Right lobe of liver (tissue), 4 donors: ENCODE results near the gene EML3.

Source experiments
- POLR2A ChIP-seq: fragments of 450-650 bp; IDR thresholded peaks from one replicate; pipeline ENCODE4 v1.6.1; 2017; ENCODE audit warnings: antibody characterized with exemption, mild to moderate bottlenecking
- TF ChIP-seq, protein P1 (sequence below), 4 donors: fragments of 200-600 bp in 3 of 4; fragments of 450-650 bp in 1 of 4; IDR thresholded peaks; one replicate each; pipeline versions ENCODE4 v1.5.1 to v1.8.0; 2016 to 2022; ENCODE audit warnings: antibody characterized with exemption in 4 of 4, mild to moderate bottlenecking in 2 of 4
- donor health status: DM: no; HTN: no; CAD: no.
- donor health status: DM: no; HTN: no; CAD: no.
- donor health status: DM: no; HTN: yes; CAD: no.

DNA sequence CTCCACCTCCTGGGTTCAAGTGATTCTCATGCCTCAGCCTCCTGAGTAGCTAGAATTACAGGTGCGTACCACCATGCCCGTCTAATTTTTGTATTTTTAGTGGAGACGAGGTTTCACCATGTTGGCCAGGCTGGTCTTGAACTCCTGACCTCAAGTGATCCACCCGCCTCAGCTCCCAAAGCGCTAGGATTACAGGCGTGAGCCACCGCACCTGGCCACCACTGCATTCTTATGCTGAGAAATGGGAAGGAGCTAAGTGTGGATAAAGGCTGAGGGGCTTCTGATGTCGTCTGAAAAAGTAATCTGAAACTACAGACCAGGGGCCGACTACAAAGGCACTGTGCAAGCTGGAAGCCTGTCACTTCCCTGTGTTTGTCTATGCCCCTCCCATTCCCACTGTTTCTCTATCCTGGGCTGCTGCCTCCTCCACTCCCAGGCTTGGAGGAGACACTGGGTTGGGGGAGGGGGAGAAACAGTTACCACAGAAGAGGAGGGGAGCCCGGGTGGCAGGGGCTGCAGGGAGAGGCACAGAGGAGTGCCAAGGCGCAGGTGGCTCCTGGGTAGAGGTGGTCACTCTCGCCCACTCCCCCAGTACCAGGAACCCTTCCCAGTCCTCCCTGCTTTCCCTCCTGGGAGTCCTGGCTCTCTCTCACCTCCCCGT, 8.0 kb downstream of the EML3 start:
- TF ChIP-seq, protein P1, sequence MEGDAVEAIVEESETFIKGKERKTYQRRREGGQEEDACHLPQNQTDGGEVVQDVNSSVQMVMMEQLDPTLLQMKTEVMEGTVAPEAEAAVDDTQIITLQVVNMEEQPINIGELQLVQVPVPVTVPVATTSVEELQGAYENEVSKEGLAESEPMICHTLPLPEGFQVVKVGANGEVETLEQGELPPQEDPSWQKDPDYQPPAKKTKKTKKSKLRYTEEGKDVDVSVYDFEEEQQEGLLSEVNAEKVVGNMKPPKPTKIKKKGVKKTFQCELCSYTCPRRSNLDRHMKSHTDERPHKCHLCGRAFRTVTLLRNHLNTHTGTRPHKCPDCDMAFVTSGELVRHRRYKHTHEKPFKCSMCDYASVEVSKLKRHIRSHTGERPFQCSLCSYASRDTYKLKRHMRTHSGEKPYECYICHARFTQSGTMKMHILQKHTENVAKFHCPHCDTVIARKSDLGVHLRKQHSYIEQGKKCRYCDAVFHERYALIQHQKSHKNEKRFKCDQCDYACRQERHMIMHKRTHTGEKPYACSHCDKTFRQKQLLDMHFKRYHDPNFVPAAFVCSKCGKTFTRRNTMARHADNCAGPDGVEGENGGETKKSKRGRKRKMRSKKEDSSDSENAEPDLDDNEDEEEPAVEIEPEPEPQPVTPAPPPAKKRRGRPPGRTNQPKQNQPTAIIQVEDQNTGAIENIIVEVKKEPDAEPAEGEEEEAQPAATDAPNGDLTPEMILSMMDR (IDR thresholded peaks at IDR 0.05) = no peak
- no peak for TF ChIP-seq POLR2A
